ENCODE data around the gene CHMP3. TPM values are rescaled to one million over a fixed set of nuclear protein-coding genes. Genes with fewer than 3 reads are reported as not detected.
"Not testable (repeated sequence)": the region's sequence is repeated elsewhere in the genome, so short reads cannot be mapped to it uniquely, and the experiment has no call there.

The CHMP3 gene
- polyA plus RNA-seq, 3 donors, result 112 to 146 (median 126) TPM

DNA sequence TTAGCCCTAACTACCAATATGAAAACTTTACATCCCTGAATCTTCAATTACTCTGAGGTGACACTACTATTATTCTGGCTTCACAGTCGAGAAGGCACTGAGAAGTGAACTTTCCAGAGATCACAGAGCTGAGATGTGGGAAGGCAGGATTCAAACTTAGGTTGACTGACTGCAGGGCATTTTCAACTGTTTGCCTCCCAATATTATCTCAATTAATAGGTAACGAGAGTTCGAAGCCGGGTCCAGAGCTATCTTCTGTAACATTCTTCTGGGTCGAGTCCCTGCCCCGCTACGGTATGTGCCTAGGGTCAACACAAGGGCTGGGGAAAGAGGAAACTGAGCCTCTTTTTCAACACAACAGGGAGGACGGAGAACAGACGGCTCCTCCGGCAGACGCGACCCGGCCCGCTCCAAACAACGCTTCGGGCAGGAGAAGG, 740 bp downstream of the CHMP3 start:
- no peak for DNase-seq

DNA sequence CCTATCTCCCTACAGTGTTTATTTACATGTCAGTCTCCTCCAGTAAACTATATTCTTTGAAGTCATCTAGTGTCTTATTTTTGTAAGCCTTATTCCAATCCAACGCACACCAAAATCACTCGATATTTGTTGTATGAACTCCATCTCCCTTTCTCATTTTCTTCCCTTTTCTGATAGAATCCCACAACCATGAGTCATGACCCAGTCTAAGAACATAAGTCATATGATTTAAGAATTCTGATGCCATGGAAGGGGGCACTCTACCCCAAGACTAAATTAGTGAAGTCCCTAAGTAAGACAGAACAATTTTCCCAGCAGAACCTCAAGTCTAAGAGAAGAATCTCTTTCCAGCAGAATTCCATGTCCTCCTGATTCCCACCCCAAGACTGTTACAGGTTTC, 5.4 kb downstream of the CHMP3 start:
- DNase-seq, result no peak

DNA sequence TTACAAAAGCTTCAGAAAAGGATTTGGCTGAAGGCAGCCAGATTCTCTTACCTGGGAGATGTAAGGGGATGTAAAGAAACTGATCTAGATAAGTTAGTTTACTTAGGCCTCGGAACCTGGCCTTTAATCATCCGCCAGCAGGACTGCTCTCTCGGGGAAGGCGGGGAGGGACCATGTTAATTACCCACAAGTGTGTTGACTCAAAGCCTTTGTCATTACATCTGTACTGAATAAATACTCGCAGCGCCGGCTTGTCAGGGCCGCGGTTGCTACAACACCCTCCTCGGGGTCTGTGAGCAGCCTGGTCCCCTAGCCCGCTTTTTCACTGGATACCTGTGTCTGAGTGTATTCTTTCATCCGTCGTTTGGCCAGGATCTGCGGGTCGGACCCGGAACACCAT, 6.7 kb downstream of the CHMP3 start:
- no peak for DNase-seq

DNA sequence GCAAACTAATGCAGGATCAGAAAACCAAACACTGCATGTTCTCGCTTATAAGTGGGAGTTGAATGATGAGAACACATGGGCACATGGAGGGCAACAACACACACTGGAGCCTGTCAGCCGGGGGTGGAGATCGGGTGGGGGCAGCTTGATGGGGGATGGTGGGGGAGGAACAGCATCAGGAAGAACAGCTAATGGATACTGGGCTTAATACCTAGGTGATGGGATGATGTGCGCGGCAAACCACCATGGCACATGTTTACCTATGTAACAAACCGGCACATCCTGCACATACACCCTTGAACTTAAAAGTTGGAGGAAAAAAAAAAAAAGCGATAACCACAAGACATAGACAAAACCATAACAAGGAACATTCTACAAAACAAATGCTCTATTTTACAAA, 10.4 kb downstream of the CHMP3 start:
- DNase-seq, result no peak

DNA sequence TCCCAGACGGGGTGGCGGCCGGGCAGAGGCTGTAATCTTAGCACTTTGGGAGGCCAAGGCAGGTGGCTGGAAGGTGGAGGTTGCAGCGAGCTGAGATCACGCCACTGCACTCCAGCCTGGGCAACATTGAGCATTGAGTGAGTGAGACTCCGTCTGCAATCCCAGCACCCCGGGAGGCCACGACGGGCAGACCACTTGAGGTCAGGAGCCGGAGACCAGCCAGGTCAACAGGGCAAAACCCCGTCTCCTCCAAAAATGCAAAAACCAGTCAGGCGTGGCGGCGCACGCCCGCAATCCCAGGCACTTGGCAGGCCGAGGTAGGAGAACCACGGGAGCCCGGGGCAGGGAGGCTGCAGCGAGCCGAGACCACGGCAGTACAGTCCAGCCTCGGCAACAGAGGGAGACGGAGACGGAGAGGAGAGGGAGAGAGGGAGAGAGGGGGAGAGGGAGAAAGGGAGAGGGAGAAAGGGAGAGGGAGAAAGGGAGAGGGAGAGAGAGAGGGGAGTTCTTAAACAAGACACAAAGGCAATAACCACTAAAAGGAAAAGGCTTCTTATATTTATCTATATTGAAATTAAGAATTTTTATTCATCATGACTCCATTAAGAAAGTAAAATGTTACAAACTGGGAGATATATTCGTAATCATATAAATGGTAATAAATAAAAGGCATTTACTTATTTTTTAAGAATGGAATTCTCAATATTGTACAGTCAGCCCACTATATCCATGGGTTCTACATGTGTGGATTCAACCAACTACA, 13.1 kb downstream of the CHMP3 start:
- not testable (repeated sequence) for DNase-seq

DNA sequence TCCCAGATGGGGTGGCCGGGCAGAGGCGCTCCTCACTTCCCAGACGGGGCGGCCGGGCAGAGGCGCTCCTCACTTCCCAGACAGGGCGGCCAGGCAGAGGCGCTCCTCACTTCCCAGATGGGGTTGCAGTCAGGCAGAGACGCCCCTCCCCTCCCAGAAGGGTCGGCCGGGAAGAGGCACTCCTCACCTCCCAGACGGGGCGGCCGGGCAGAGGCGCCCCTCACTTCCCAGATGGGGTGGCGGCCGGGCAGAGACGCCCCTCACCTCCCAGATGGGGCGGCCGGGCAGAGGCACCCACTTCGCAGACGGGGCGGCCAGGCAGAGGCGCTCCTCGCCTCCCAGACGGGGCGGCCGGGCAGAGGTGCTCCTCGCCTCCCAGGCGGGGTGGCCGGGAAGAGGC, 13.8 kb downstream of the CHMP3 start:
- not testable (repeated sequence) for DNase-seq

DNA sequence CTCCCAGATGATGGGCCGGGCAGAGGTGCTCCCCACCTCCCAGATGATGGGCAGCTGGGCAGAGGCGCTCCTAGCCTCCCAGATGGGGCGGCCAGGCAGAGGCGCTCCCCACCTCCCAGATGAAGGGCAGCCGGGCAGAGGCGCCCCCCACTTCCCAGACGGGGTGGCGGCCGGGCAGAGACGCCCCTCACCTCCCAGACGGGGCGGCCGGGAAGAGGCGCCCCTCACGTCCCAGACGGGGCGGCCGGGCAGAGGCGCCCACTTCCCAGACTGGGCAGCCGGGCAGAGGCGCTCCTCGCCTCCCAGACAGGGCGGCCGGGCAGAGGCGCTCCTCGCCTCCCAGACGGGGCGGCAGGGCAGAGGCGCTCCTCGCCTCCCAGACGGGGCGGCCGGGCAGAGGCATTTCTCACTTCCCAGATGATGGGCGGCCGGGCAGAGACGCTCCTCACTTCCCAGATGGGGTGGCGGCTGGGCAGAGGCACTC, 14.3 kb downstream of the CHMP3 start:
- DNase-seq, result not testable (repeated sequence)

DNA sequence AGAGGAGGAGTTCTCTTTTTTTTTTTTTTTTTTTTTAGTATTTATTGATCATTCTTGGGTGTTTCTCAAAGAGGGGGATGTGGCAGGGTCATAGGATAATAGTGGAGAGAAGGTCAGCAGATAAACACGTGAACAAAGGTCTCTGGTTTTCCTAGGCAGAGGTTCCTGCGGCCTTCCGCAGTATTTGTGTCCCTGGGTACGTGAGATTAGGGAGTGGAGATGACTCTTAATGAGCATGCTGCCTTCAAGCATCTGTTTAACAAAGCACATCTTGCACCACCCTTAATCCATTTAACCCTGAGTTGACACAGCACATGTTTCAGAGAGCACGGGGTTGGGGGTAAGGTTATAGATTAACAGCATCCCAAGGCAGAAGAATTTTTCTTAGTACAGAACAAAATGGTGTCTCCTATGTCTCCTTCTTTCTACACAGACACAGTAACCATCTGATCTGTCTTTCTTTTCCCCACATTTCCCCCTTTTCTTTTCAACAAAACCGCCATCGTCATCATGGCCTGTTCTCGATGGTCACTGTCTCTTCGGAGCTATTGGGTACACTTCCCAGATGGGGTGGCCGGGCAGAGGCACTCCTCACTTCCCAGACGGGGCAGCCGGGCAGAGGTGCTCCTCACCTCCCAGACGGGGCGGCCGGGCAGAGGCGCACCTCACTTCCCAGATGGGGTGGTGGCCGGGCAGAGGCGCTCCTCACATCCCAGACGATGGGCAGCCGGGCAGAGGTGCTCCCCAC, 14.9 kb downstream of the CHMP3 start:
- DNase-seq, result not testable (repeated sequence)

DNA sequence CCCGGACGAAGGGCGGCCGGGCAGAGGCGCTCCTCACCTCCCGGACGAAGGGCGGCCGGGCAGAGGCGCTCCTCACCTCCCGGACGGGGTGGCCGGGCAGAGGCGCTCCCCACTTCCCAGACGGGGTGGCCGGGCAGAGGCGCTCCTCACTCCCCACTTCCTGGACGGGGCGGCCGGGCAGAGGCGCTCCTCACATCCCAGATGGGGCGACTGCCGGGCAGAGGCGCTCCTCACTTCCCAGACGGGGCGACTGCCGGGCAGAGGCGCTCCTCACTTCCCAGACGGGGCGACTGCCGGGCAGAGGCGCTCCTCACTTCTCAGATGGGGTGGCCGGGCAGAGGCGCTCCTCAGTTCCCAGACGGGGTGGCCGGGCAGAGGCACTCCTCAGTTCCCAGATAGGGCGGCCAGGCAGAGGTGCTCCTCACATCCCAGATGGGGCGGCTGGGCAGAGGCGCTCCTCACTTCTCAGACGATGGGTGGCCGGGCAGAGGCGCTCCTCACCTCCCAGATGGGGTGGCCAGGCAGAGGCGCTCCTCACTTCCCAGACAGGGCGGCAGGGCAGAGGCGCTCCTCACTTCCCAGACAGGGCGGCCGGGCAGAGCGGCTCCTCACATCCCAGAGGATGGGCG, 17.8 kb downstream of the CHMP3 start:
- DNase-seq, result not testable (repeated sequence)

DNA sequence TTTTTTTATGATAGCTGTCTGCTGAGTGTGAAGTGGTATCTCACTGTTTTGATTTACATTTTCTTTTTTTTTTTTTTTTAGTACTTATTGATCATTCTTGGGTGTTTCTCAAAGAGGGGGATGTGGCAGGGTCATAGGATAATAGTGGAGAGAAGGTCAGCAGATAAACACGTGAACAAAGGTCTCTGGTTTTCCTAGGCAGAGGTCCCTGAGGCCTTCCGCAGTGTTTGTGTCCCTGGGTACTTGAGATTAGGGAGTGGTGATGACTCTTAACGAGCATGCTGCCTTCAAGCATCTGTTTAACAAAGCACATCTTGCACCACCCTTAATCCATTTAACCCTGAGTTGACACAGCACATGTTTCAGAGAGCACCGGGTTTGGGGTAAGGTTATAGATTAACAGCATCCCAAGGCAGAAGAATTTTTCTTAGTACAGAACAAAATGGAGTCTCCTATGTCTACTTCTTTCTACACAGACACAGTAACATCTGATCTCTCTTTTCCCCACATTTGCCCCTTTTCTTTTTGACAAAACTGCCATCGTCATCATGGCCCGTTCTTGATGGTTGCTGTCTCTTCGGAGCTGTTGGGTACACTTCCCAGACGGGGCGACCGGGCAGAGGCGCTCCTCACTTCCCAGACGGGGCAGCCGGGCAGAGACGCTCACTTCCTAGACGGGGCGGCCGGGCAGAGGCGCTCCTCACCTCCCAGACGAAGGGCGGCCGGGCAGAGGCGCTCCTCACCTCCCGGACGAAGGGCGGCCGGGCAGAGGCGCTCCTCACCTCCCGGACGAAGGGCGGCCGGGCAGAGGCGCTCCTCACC, 18.8 kb downstream of the CHMP3 start:
- not testable (repeated sequence) for DNase-seq

DNA sequence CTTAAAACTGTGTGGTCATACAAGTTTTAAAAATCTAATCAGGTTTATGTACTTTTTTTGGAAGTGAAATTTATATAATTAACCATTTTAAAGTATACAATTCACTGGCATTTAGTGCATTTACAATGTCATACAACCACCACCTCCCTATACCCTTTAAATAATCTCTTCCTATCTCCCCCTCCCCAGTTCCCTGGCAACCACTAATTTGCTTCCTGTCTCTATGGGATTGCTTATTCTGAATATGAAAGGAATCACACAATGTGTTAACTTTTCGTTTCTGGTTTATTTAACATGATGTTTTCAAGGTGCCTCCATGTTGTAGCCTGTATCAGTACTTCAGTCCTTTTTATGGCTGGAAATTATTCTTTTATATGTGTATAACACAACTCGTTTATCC, 19.4 kb downstream of the CHMP3 start:
- DNase-seq, result no peak

DNA sequence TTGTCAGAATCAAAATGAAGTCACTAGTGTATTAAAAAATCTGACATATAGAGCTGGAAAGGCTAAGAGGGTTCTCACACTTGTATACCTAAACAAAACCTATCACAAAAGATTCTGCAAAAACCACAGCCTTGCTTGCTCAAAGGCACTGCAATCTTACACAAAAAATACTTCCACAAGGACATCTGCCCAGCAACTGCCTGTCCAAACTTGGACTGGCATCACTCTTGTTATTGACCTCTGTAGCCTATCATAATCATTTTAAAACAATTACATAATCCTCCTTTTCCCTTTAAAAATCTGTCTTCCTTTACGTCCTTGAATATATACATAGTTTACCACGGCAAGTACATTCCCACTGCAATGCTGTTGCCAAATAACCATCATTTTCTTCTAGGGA, 19.9 kb downstream of the CHMP3 start:
- no peak for DNase-seq

DNA sequence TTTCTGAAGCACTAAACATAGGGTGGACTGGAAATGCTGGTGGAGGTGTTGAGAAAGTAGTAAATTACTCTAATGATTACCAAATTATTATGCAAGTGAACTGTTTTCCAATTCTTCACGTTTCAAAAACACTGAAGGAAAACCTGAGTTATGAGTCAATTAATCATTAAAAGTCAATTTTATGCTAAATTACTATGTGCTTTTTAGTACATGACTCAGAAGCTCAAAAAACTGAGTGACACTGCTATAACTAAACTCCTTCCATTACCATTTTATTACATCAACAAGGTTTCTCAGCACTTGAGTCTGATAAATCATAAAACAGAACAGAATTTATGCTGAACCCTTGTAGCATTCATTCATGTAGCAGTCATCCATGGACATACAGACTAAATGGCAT, 20.4 kb downstream of the CHMP3 start:
- no peak for DNase-seq

DNA sequence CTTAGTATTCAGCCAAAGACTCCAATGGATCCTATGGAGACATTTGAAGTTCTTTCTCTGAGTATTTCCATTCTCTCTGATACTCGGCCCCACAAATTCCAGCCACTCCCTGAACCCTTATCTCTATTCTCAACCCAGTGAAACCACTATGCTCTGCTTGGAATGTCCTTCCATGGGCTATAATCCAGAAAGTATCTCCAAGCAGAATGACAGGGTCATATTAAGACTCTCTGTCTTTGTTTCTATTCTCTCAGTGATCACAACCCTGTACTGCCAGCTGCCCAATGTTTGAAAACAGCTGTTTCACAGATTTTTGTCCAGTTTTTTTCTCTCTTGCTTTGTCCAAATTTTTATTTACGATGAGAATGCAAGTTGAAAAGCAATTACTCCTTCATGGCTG, 21.9 kb downstream of the CHMP3 start:
- DNase-seq, result no peak

DNA sequence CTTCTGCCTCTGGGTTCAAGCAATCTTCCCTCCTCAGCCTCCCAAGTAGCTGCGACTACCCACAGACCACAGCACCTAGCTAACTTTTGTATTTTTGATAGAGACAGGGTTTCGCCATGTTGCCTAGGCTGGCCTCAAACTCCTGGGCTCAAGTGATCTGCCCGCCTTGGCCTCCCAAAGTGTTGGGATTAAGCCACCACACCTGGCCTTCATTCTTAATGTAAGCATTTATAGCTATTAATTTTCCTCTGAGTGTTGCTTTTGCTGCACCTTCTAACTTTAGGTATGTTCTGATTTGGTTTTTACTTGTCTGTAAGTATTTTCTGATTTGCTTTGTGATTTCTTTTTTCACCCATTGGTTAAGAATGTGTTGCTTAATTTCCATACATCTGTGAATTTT, 29.7 kb downstream of the CHMP3 start:
- DNase-seq, result no peak

DNA sequence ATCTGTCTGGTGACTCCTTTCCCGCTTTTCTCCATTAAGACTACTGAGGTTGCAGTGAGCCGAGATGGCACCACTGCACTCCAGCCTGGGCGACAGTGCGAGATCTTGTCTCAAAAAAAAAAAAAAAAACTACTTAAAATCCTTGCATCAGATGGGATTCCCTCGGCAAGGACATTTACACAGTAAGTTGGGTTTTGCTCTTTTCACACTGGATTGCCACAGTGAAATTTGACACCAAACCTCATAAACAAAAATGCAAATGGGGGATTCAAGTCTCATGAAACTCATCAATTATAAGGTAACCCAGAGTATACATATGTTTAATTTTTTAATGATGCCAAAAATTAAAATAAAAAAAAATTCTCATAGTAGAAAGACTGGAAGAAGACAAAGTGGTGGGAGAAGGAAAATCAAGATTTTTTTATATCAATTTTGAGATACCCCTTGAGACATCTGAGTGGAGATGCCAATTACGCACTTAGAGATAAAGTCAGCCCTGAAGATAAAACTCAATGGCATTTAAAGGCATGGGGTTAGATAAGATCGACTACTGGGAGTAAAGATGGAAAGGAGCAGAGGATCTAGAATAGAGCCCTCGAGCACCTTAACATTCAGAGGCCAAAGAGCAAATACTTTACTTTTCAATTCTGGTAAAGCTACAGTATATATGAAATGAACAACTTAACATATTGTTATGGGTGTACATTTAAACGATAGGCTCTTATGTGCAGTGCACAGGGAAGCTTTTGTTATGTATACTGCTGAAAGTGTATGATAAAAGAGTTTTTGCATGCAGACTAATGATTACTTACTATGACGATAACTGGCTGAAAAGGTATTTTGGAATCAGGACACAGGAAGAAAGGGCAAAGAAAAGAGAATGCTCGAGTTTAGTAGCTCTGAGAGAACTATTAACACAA, 37.6 kb downstream of the CHMP3 start:
- DNase-seq, result no peak

DNA sequence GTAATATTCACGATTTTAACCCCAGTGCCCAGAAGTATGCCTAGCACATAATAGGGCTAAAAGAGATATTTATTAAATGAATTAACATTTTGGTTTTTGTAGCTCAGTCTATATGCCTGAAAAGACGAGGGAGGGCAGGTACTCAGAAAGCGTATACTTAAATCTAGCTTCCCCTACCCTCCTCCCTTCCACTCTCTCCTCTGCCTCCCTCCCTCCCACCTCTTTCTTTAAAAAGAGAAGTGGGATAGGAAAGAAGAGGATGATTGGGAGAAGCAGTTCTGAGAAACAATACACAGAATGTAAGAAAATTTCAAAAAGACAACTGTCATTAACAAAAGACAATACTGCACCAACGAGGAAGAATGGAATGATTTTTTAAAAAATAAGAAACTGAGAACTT, 39.8 kb downstream of the CHMP3 start:
- DNase-seq, result no peak

DNA sequence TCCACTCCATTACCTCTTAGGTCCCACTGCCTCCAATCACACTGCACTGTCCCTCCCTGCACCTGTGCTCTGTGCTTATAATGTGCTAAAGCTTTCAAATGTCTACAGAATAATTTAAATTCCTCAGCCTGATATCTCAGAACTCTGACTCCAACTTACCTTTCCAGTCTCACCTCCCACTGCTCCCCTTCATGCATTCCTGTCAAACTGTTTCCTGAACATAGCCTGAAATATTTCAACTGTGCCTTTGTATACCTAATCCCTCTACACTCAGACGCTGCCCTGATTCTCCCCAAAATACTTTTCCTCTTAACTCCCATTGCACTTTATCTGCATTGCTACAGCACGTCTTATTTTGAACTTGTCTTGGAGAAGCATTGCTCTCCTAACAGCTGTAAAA, 40.5 kb downstream of the CHMP3 start:
- no peak for DNase-seq

DNA sequence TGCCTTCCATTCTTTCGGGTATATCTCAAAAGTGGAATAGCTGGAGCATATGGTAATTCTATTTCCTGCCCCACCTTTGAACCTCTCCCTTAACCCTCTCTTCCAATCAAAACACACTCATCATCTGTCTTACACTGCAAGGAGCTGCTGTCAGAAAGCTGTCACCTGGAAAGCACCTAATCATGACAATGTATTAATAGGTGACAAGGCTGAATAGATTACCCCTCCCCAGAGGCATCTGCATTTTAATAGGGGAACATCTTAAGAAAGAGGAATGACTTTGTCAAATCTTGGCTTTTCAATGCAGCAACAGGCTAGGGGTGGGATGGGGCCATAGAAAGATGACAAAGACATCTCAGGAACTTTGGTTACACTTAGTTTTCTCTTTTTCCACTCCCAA, 41.3 kb downstream of the CHMP3 start:
- DNase-seq, result no peak

DNA sequence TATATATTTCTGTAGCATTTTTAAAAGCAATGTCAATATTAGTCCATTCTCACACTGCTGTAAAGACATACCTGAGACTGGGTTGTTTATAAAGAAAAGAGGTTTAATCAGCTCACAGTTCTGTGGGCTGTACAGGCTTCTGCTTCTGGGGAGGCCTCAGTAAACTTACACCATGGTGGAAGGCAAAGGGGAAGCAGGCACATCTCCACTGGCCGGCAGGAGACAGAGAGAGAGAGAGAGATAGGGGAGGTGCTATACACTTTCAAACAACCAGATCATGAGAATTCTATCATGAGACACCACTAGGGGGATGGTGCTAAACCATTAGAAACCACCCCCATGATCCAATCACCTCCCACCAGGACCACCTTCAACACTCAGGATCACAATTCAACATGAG, 43.1 kb downstream of the CHMP3 start:
- no peak for DNase-seq

DNA sequence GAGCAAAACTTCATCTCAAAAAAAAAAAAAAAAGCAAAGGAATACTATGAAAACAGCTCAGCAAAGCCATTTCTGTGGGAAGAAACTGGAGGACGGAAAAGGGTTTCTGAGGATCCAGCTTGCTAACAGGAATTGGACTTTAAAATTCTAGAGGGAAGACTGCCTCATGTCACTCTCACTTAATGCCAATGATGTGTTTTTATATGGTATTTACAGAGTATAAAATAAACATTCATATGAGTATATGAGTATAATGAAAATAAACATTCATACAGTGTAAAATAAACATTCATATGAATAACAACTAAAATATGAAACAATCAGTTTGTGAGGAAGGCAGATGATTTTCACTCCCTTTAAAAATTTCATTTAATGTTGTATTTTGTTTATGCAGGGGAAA, 43.9 kb downstream of the CHMP3 start:
- DNase-seq, result no peak

Data from renal pelvis (tissue), 4 donors.